SU-DHL-6 (cell line): ENCODE results near the gene KRT25.

Experiments used
- H2AFZ ChIP-seq: fragments of 200-600 bp; sonication (generic); 2 replicates; pipeline ENCODE4 v1.6.1; 2014; ENCODE audit warnings: low read depth, mild to moderate bottlenecking, moderate library complexity, mixed read lengths, antibody characterized with exemption, low read length; ENCODE audit not compliant: severe bottlenecking
- H3F3A ChIP-seq: fragments of 200-600 bp; shearing (Covaris generic); 2 replicates; pipeline ENCODE4 v1.6.0; 2016; ENCODE audit warnings: antibody characterized with exemption, mild to moderate bottlenecking; ENCODE audit not compliant: insufficient read depth
- H3K27ac ChIP-seq: fragments of 200-600 bp; sonication (generic); 2 replicates; pipeline ENCODE4 v1.5.1; 2016; ENCODE audit warnings: low read depth, mild to moderate bottlenecking, low read length, moderate library complexity, mixed read lengths
- H3K27me3 ChIP-seq: fragments of 200-600 bp; sonication (generic), shearing (Covaris generic); 2 replicates; pipeline ENCODE4 v1.6.0; 2014; ENCODE audit warnings: mild to moderate bottlenecking, low read length
- H3K36me3 ChIP-seq: fragments of 200-600 bp; sonication (generic); 2 replicates; pipeline ENCODE4 v1.6.1; 2014; ENCODE audit warnings: mild to moderate bottlenecking, low read length, mixed read lengths
- H3K4me2 ChIP-seq: fragments of 300-600, 200-600 bp; shearing (Covaris generic), sonication (generic); 2 replicates; pipeline ENCODE4 v1.6.0; 2014; ENCODE audit warnings: low read length, low read depth, mild to moderate bottlenecking; ENCODE audit not compliant: poor library complexity, severe bottlenecking
- H3K4me3 ChIP-seq: fragments of 200-600 bp; sonication (generic); 2 replicates; pipeline ENCODE4 v1.5.1; 2014; ENCODE audit warnings: antibody characterized with exemption, low read length, mild to moderate bottlenecking, mixed read lengths; ENCODE audit not compliant: insufficient read depth, poor library complexity, severe bottlenecking
- H3K79me2 ChIP-seq: fragments of 200-600 bp; sonication (generic); 2 replicates; pipeline ENCODE4 v1.6.1; 2014; ENCODE audit warnings: mild to moderate bottlenecking, low read length, moderate library complexity; ENCODE audit not compliant: insufficient read depth
- H3K9ac ChIP-seq: fragments of 200-600 bp; sonication (generic); 2 replicates; pipeline ENCODE4 v1.7.0; 2014; ENCODE audit warnings: mild to moderate bottlenecking, low read length
- H3K9me2 ChIP-seq: fragments of 200-600 bp; sonication (generic); replicated peaks from 2 replicates; pipeline ENCODE4 v1.6.1; 2014; ENCODE audit warnings: low read length; ENCODE audit not compliant: insufficient read depth
- H3K9me3 ChIP-seq: fragments of 200-600 bp; sonication (generic); 2 replicates; pipeline ENCODE4 v1.6.1; 2014; ENCODE audit warnings: low read length, mixed read lengths; ENCODE audit not compliant: insufficient read depth
- H4K20me1 ChIP-seq: fragments of 200-600 bp; sonication (generic); 2 replicates; pipeline ENCODE4 v1.6.1; 2014; ENCODE audit warnings: low read depth, mild to moderate bottlenecking, antibody characterized with exemption, low read length, moderate library complexity, mixed read lengths
- EZH2phosphoT487 ChIP-seq: fragments of 200-600 bp; sonication (generic), shearing (Covaris generic); conservative IDR thresholded peaks from 2 replicates; pipeline ENCODE4 v1.6.1; 2018; ENCODE audit warnings: mild to moderate bottlenecking, antibody characterized with exemption, low read length, moderate library complexity, mixed read lengths
- TF ChIP-seq, protein P1 (sequence below): fragments of 200-600 bp; sonication (generic); IDR thresholded peaks from one replicate; pipeline ENCODE4 v1.5.1; 2017; ENCODE audit warnings: antibody characterized with exemption, mild to moderate bottlenecking, low read length, moderate library complexity; ENCODE audit not compliant: insufficient read depth, poor library complexity, severe bottlenecking

Gene KRT25

DNA sequence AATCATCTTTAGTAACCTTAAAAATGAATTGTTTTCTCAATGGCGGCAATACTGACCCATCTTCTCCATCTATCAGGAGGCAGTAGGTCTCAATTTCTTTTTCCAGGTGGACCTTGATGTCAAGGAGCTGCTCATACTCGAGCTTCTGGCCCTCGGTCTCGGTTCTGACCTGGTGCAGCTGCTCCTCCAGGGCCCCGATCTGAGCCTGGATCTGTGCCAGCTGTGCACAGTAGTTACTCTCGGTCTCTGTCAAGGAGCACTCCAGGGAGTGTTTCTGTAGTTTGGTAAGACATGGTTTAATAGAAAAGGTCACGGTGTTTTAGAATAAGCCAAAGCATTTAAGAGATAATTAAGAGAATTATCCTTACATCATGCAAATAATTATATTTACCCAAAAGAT is 22.3 kb upstream of the KRT25 start:
- Histone ChIP-seq H3K27ac (no peak overlapping the region), H3K27me3 (no peaks in the 10 kb centered on the region), H3K79me2 (no peaks in the 10 kb centered on the region), H3K4me2 (no peak overlapping the region), H3K36me3 (no peaks in the 10 kb centered on the region), H3K9ac (no peak overlapping the region), H4K20me1 (no peaks in the 10 kb centered on the region), H3K9me3 (no peaks in the 10 kb centered on the region), H3K9me2 (no peaks in the 10 kb centered on the region), H3K4me3 (no peak overlapping the region), H3F3A (no peaks in the 10 kb centered on the region), H2AFZ (no peak overlapping the region)
- no peak for TF ChIP-seq EZH2phosphoT487
- TF ChIP-seq, protein P1, sequence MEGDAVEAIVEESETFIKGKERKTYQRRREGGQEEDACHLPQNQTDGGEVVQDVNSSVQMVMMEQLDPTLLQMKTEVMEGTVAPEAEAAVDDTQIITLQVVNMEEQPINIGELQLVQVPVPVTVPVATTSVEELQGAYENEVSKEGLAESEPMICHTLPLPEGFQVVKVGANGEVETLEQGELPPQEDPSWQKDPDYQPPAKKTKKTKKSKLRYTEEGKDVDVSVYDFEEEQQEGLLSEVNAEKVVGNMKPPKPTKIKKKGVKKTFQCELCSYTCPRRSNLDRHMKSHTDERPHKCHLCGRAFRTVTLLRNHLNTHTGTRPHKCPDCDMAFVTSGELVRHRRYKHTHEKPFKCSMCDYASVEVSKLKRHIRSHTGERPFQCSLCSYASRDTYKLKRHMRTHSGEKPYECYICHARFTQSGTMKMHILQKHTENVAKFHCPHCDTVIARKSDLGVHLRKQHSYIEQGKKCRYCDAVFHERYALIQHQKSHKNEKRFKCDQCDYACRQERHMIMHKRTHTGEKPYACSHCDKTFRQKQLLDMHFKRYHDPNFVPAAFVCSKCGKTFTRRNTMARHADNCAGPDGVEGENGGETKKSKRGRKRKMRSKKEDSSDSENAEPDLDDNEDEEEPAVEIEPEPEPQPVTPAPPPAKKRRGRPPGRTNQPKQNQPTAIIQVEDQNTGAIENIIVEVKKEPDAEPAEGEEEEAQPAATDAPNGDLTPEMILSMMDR = no peak

DNA sequence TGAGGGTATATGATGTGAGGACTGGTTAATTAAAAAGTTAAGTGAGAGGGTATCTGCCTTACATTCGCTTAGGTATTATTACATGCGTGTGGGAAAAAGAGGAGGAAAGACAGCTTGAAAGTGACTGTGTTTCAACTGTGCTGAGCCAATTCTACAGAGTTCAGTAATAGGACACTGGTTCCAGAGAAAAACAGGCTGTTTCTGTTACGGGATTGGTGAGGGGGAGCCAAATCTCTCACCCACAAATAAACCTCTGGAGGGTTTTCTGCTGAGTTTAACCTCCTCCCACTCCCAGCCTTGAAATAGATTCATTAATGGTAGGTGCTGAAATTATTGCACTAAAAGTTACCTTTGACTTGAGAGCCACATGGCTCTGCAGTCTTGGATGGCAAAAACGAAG is 20.8 kb upstream of the KRT25 start:
- no peak overlapping the region for H3K4me3 ChIP-seq
- no peak overlapping the region for H3K27ac ChIP-seq
- H3K4me2 ChIP-seq = no peak overlapping the region
- H3K9me3 ChIP-seq = no peaks in the 10 kb centered on the region
- no peaks in the 10 kb centered on the region for H3K27me3 ChIP-seq
- H3K9ac ChIP-seq = no peak overlapping the region
- no peak for TF ChIP-seq EZH2phosphoT487
- TF ChIP-seq, protein P1 = no peak
- H2AFZ ChIP-seq = no peak overlapping the region
- no peaks in the 10 kb centered on the region for H3K36me3 ChIP-seq
- H3F3A ChIP-seq = no peaks in the 10 kb centered on the region
- H3K79me2 ChIP-seq = no peaks in the 10 kb centered on the region
- no peaks in the 10 kb centered on the region for H3K9me2 ChIP-seq
- H4K20me1 ChIP-seq = no peaks in the 10 kb centered on the region

DNA sequence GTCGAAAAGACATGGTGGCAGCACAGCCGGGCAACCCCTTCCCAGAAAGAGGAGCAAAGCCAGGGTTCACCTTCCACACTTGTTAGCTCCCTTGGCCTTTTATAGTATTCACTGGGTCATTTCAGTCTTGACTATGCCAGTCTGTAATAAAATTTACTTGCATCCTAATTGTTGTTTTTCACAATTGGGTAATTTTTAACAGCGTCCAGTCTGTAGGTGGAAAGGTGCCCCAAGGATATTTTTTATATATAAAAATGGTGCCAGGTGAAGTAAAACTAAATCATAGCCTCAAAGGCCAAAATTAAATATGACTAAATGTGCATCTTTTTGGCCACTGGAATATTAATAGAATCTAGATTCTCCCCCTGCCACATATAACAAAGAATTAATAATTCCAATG is 17.0 kb upstream of the KRT25 start, which contains the start of gene KRT26:
TSS of gene KRT26 (minus strand) at position 101 of the 400 bp plus-strand sequence. CDS start at position 13, 88 bp downstream.
- H4K20me1 ChIP-seq = no peaks in the 10 kb centered on the region
- H3K27me3 ChIP-seq = no peaks in the 10 kb centered on the region
- no peak within 1 kb of the TSS for H2AFZ ChIP-seq
- no peaks in the 10 kb centered on the region for H3K36me3 ChIP-seq
- no peak within 1 kb of the TSS for H3K4me2 ChIP-seq
- no peaks in the 10 kb centered on the region for H3K9me3 ChIP-seq
- no peak within 1 kb of the TSS for H3K9ac ChIP-seq
- no peak for TF ChIP-seq EZH2phosphoT487
- TF ChIP-seq, protein P1 = no peak
- H3K9me2 ChIP-seq = no peaks in the 10 kb centered on the region
- no peak within 1 kb of the TSS for H3K27ac ChIP-seq
- no peaks in the 10 kb centered on the region for H3F3A ChIP-seq
- no peak within 1 kb of the TSS for H3K4me3 ChIP-seq
- no peaks in the 10 kb centered on the region for H3K79me2 ChIP-seq

DNA sequence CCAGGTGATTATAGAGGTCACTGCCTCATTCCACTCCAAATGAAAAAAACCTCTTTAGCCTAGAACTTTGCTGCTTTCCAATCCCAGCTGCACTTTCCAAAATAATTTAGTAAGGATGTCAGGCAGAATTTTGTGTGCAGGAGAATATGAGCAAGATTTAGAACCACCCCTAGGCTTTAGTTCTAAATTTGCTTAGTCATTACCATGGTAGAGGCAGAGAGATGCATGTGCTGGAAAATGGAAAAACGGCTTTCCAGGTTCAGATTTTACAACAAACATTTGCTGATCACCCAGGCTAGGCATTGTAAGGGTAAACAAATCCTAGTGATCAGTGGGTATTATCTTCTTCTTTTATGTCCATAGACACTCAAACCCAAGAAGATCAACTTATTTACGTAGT is 10.5 kb upstream of the KRT25 start:
- no peak overlapping the region for H3K4me3 ChIP-seq
- no peaks in the 10 kb centered on the region for H3K9me2 ChIP-seq
- peaks cover 10% of the 10 kb centered on the region; the same call in 1 of the 2 replicates for H3K9me3 ChIP-seq
- H4K20me1 ChIP-seq = no peaks in the 10 kb centered on the region
- no peaks in the 10 kb centered on the region for H3K79me2 ChIP-seq
- no peaks in the 10 kb centered on the region for H3K27me3 ChIP-seq
- no peak overlapping the region for H3K9ac ChIP-seq
- no peak for TF ChIP-seq EZH2phosphoT487
- TF ChIP-seq, protein P1 = no peak
- H2AFZ ChIP-seq = no peak overlapping the region
- H3F3A ChIP-seq = no peaks in the 10 kb centered on the region
- H3K36me3 ChIP-seq = no peaks in the 10 kb centered on the region
- no peak overlapping the region for H3K27ac ChIP-seq
- H3K4me2 ChIP-seq = no peak overlapping the region
